AG04449 (cell line): Measurements from ENCODE around the gene RAMP1.
A peak's percentile ranks its signal among the peaks of the same experiment; 100 is the strongest.

Experiments used
- CTCF ChIA-PET: fragments of 350-600 bp; formaldehyde crosslinking; extraction: SDS; loops from one replicate; lab custom pipeline; 2021; ENCODE audit warnings: antibody characterized with exemption; lab: Yijun Ruan, JAX
- POLR2A ChIA-PET: fragments of 400-600, 350-600 bp; formaldehyde crosslinking; extraction: SDS; loops from one replicate; lab custom pipeline; 2020; ENCODE audit warnings: antibody characterized with exemption, inconsistent platforms; lab: Yijun Ruan, JAX
- DNase-seq: peaks from one replicate; pipeline ENCODE4 v3.0.0-alpha.2; 2010; ENCODE audit warnings: low read depth, low spot score
- H3K4me3 ChIP-seq: 2 replicates; pipeline ENCODE4 v1.5.1; 2011; ENCODE audit warnings: low read depth, mild to moderate bottlenecking, control low read depth, low read length
- CTCF ChIP-seq: IDR thresholded peaks from one replicate; pipeline ENCODE4 v1.5.1; 2011; ENCODE audit warnings: mild to moderate bottlenecking, moderate library complexity, low read length, control low read depth, inconsistent platforms; ENCODE audit not compliant: insufficient read depth; ENCODE audit errors: missing control alignments

Gene RAMP1

GRCh38 chr2:237860273-237860935 lies 981 bp downstream of the RAMP1 start:
- no peak for DNase-seq
- ChIA-PET POLR2A (interaction anchor here (0.6 kb wide), 1 partner anchor 189 kb away, joined by 3 read pairs; no protein-coding TSS in a partner anchor), CTCF (interaction anchor here (0.7 to 6.9 kb wide), 4 partner anchors 63 to 413 kb away, joined by 3 to 166 read pairs (median 4); no protein-coding TSS in a partner anchor)
- H3K4me3 ChIP-seq: peak overlapping the region; percentile 50
- TF ChIP-seq CTCF: no peak

- POLR2A ChIA-PET: no interaction called here
Observed at GRCh38 chr2:237861875-237862527, 2.6 kb downstream of the RAMP1 start.

GRCh38 chr2:237862528-237862895 lies 3.1 kb downstream of the RAMP1 start:
- CTCF ChIA-PET: interaction anchor here (1.1 to 2.8 kb wide), 2 partner anchors 342 to 402 kb away, joined by 3 to 20 read pairs; no protein-coding TSS in a partner anchor
- H3K4me3 ChIP-seq: no peak overlapping the region
- TF ChIP-seq CTCF: no peak
- POLR2A ChIA-PET: no interaction called here
- no peak for DNase-seq

More at GRCh38 chr2:237861875-237862527, 2.6 kb downstream of the RAMP1 start:
- DNase-seq: no peak
- CTCF ChIA-PET: interaction anchor here (1.1 to 2.8 kb wide), 3 partner anchors 62 to 402 kb away, joined by 3 to 20 read pairs (median 3); no protein-coding TSS in a partner anchor
- H3K4me3 ChIP-seq: no peak overlapping the region
- TF ChIP-seq CTCF: no peak

- no peak overlapping the region for H3K4me3 ChIP-seq
- no peak for DNase-seq
- TF ChIP-seq CTCF: no peak
- ChIA-PET CTCF (interaction anchor here (0.5 to 2.8 kb wide), 2 partner anchors 399 to 401 kb away, joined by 3 to 20 read pairs; no protein-coding TSS in a partner anchor), POLR2A (no interaction called here)
Observed at GRCh38 chr2:237863102-237863511, 3.7 kb downstream of the RAMP1 start.

- no peak overlapping the region for H3K4me3 ChIP-seq
- ChIA-PET CTCF (interaction anchor here (2.8 kb wide), 1 partner anchor 400 kb away, joined by 20 read pairs; no protein-coding TSS in a partner anchor), POLR2A (no interaction called here)
- no peak for DNase-seq
- no peak for TF ChIP-seq CTCF
Observed at GRCh38 chr2:237863689-237864443, 4.4 kb downstream of the RAMP1 start.

GRCh38 chr2:237864444-237864931 lies 5.1 kb downstream of the RAMP1 start:
- DNase-seq: no peak
- no peak overlapping the region for H3K4me3 ChIP-seq
- TF ChIP-seq CTCF: no peak
- CTCF ChIA-PET: interaction anchor here (2.8 kb wide), 1 partner anchor 400 kb away, joined by 20 read pairs; no protein-coding TSS in a partner anchor
- POLR2A ChIA-PET: no interaction called here
